Left kidney (tissue), 2 donors: ENCODE measurements around the gene TUBD1. TPM values are rescaled to one million over a fixed set of nuclear protein-coding genes. Genes with fewer than 3 reads are reported as not detected.

Source experiments
- DNase-seq: peaks from one replicate; pipeline ENCODE4 v3.0.0-alpha.2; 2013
- polyA plus RNA-seq: library from polyadenylated mRNA; unstranded; fragments of 120-200 nt; gene quantifications from one replicate; pipeline ENCODE4 v1.2.1, GENCODE V29; 2013; ENCODE audit not compliant: insufficient read length

TUBD1 gene
- polyA plus RNA-seq, 1 donor, result 23.7 TPM

- no peak for DNase-seq
Observed at GRCh38 chr17:59826706-59827453, 65.9 kb downstream of the TUBD1 start.

GRCh38 chr17:59825533-59826322, 67.0 kb downstream of the TUBD1 start:
- DNase-seq, result no peak

GRCh38 chr17:59815965-59816364, 76.8 kb downstream of the TUBD1 start:
- DNase-seq, result no peak

GRCh38 chr17:59814685-59815084, 78.1 kb downstream of the TUBD1 start:
- DNase-seq, result no peak

GRCh38 chr17:59814276-59814675, 78.5 kb downstream of the TUBD1 start:
- DNase-seq, result no peak

GRCh38 chr17:59812139-59812538, 80.6 kb downstream of the TUBD1 start:
- DNase-seq, result no peak

- DNase-seq, result no peak
Observed at GRCh38 chr17:59811209-59811608, 81.5 kb downstream of the TUBD1 start.

GRCh38 chr17:59810894-59811153, 81.9 kb downstream of the TUBD1 start:
- no peak for DNase-seq

Other genes with a start within 250 kb of the TUBD1 start
- gene PTRH2, start 185.5 kb downstream of the TUBD1 start, polyA plus RNA-seq, result 23.5 TPM
- gene VMP1, start 185.3 kb downstream of the TUBD1 start, polyA plus RNA-seq, result 111 TPM
- 51.1 TPM for gene RPS6KB1, start 178 bp upstream of the TUBD1 start, polyA plus RNA-seq
- 36.7 TPM for gene RNFT1, start 71.8 kb upstream of the TUBD1 start, polyA plus RNA-seq
- 23.6 TPM for gene HEATR6, start 186.0 kb upstream of the TUBD1 start, polyA plus RNA-seq